Heart left ventricle (tissue), 16 donors: Measurements from ENCODE around the gene SAP30BP. TPM values are rescaled to one million over a fixed set of nuclear protein-coding genes. Genes with fewer than 3 reads are reported as not detected.

Experiments used
- ATAC-seq, 4 donors: fragments of 200-7000 bp; cut with Tn5 transposase; one replicate each; pipeline ENCODE4 v1.9.1; 2020 to 2022; ENCODE audit warnings: moderate library complexity in 4 of 4, mild to moderate bottlenecking in 3 of 4, moderate number of reproducible peaks in 1 of 4
- DNase-seq, 5 donors: peaks; one replicate each; pipeline ENCODE4 v3.0.0-alpha.2; 2020
- H3K27ac ChIP-seq, 12 donors: fragments of 200-600 bp; sonication (generic) in 4 of 12; one replicate each; pipeline versions ENCODE4 v1.5.0 to v1.8.0; 2016 to 2022; ENCODE audit warnings: mild to moderate bottlenecking in 2 of 12
- H3K27me3 ChIP-seq, 9 donors: fragments of 200-600 bp; sonication (generic) in 2 of 9; one replicate each; pipeline versions ENCODE4 v1.5.1 to v1.8.0; 2016 to 2022; ENCODE audit warnings: mild to moderate bottlenecking in 3 of 9
- H3K36me3 ChIP-seq, 9 donors: fragments of 200-600 bp; sonication (generic) in 2 of 9; one replicate each; pipeline versions ENCODE4 v1.5.0 to v1.8.0; 2018 to 2022; ENCODE audit warnings: mild to moderate bottlenecking in 2 of 9
- H3K4me1 ChIP-seq, 12 donors: fragments of 200-600 bp; sonication (generic) in 4 of 12; one replicate each; pipeline versions ENCODE4 v1.5.0 to v1.8.0; 2016 to 2022; ENCODE audit warnings: mild to moderate bottlenecking in 3 of 12
- H3K4me3 ChIP-seq, 12 donors: fragments of 200-600 bp; sonication (generic) in 4 of 12; one replicate each; pipeline versions ENCODE4 v1.5.0 to v1.8.0; 2017 to 2022; ENCODE audit warnings: mild to moderate bottlenecking in 9 of 12, moderate library complexity in 4 of 12
- H3K9me3 ChIP-seq, 12 donors: fragments of 200-600 bp; sonication (generic) in 4 of 12; one replicate each; pipeline versions ENCODE4 v1.5.0 to v1.8.0; 2016 to 2022; ENCODE audit warnings: mild to moderate bottlenecking in 1 of 12
- POLR2A ChIP-seq, 2 donors: fragments of 450-650 bp; IDR thresholded peaks; one replicate each; pipeline ENCODE4 v1.6.1; 2017; ENCODE audit warnings: antibody characterized with exemption in 2 of 2, mild to moderate bottlenecking in 2 of 2, moderate library complexity in 2 of 2
- whole genome bisulfite sequencing, 4 donors: extraction: QIAGEN DNeasy Blood & Tissue Kit in 2 of 4; methylation state at CpG; one replicate each; pipeline versions ENCODE4 v1.1.5 to v1.1.7; 2013 to 2018; 5-methylcytosine and 5-hydroxymethylcytosine counted together
- intact Hi-C, 10 donors: fragments of 100-400 bp; cut with DNase I; formaldehyde crosslinking; loops; one replicate each; pipeline versions ENCODE4 v1.11.1 to v1.14.2; 2022
- polyA plus RNA-seq, 2 donors: library from polyadenylated mRNA; stranded (reverse); fragments of 200-250 nt; gene quantifications; one replicate each; pipeline ENCODE4 v1.2.3, GENCODE V29; 2013
- total RNA-seq, 9 donors: library from RNA; depleted of rRNA in 2 of 9; stranded (reverse); fragments of >200 nt in 2 of 9; fragmentation: NEBNext Ultra II Directional in 3 of 9; extraction: Animal tissue kit (Norgen Biotek cat#: 25700) in 3 of 9; gene quantifications; one replicate each; pipeline versions ENCODE4 v1.1.0 to v1.2.4, GENCODE V29; 2016 to 2023
- TF ChIP-seq, protein P1 (sequence below), 12 donors: fragments of 200-600 bp; sonication (generic) in 4 of 12; IDR thresholded peaks; one replicate each; pipeline versions ENCODE4 v1.5.0 to v1.8.0; 2018 to 2022; ENCODE audit warnings: antibody characterized with exemption in 12 of 12, mild to moderate bottlenecking in 5 of 12
- donor health status: ischemic (EF 13 %, LVEDD 7.1; RV severe dilation, severe dysfunction).
- donor health status: healthy with polysubstance abuse.
- donor health status: DM: no; HTN: yes; CAD: no.
- donor health status: DM: no; HTN: no; CAD: no.
- donor health status: ischemic (EF 25% LVEDD 6.9; RV normal size, moderate dysfunction).
- donor health status: ischemic (EF 25% LVEDD 5.7; RV mildly dilated, moderate dysfunction).
- donor health status: healthy.
- donor health status: DM: yes; HTN: yes; CAD: no.
- donor health status: ischemic (EF 35%, LVEDD 5.7; RV mildly dilated, moderate dysfunction).
- donor health status: nonischemic (EF 11% LVEDD 7.7; RV severe dilation, severe dysfunction).
- donor health status: DM: yes; HTN: yes; CAD: no.
- donor health status: PGD.
- donor health status: ischemic (EF 29% LVEDD 5.4; RV normal size, mild dysfunction).
- donor health status: nonischemic (EF 23%, LVEDD 6.1; RV moderate dilation, normal function).

The SAP30BP gene
- total and polyA plus RNA-seq, 11 donors: 40.9 to 121 (median 54.6) TPM

DNA sequence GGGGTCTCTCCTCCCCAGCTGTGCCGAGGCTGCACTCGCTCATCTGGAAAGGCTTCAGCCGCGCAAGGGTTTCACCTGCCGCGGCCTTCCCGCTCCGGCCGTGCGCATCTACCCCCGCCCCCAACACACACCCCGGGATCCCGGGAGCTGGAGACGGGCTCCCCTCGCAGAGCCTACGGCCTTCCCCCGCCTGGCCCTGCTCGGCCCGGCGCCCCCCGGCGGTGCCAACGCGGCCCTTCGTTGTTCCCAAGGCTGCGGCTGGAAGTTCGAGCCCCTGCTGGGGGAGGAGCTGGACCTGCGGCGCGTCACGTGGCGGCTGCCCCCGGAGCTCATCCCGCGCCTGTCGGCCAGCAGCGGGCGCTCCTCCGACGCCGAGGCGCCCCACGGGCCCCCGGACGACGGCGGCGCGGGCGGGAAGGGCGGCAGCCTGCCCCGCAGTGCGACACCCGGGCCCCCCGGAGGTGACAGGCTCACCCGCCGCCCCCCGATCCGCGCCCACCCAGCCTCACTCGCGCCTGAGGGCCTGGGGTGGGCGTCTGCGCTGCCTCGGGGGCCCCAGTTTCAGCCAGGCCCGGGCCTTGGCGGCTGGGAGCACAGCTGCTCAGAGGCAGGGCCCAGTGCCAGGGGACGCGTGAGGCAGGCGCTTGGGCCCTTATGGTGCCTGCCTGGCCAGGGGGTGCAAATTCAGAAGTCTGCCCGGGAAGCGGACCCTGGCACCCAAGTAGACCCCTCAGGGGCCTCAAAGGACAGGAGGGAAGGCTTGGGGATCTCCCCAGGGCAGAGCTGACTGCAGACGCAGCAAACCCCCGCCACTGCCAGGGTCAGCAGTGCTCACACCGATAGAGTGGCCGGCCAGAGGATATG is 86.6 kb downstream of the SAP30BP start:
- peak; percentile 69 to 90 (median 80) for DNase-seq
- H3K4me3 ChIP-seq: peak overlapping the region; percentile 7 to 61 (median 48)
- peak in 1 of 2 donors; percentile 37 for TF ChIP-seq POLR2A (IDR thresholded peaks at IDR 0.05)
- TF ChIP-seq, protein P1, sequence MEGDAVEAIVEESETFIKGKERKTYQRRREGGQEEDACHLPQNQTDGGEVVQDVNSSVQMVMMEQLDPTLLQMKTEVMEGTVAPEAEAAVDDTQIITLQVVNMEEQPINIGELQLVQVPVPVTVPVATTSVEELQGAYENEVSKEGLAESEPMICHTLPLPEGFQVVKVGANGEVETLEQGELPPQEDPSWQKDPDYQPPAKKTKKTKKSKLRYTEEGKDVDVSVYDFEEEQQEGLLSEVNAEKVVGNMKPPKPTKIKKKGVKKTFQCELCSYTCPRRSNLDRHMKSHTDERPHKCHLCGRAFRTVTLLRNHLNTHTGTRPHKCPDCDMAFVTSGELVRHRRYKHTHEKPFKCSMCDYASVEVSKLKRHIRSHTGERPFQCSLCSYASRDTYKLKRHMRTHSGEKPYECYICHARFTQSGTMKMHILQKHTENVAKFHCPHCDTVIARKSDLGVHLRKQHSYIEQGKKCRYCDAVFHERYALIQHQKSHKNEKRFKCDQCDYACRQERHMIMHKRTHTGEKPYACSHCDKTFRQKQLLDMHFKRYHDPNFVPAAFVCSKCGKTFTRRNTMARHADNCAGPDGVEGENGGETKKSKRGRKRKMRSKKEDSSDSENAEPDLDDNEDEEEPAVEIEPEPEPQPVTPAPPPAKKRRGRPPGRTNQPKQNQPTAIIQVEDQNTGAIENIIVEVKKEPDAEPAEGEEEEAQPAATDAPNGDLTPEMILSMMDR (IDR thresholded peaks at IDR 0.05): peak; percentile 39 to 82 (median 64)
- no peaks in the 10 kb centered on the region for H3K9me3 ChIP-seq
- intact Hi-C loops: loop anchor here in 2 of 10 donors (10.0 kb wide), 1 partner anchor 329 kb away; no protein-coding TSS in a partner anchor
- no peaks in the 10 kb centered on the region for H3K27me3 ChIP-seq
- peak overlapping the region in 7 of 12 donors; percentile 35 to 72 (median 49) for H3K27ac ChIP-seq
- ATAC-seq: peak in 3 of 4 donors; percentile 50 to 76 (median 57)
- peaks cover 0 to 30% (median 7%) of the 10 kb centered on the region in 9 donors for H3K36me3 ChIP-seq
- peaks cover 0 to 34% (median 15%) of the 10 kb centered on the region in 12 donors for H3K4me1 ChIP-seq
- WGBS, 4 donors: 7 to 53% (median 20%) methylated on average over 5 to 76 of the region's 76 CpGs

DNA sequence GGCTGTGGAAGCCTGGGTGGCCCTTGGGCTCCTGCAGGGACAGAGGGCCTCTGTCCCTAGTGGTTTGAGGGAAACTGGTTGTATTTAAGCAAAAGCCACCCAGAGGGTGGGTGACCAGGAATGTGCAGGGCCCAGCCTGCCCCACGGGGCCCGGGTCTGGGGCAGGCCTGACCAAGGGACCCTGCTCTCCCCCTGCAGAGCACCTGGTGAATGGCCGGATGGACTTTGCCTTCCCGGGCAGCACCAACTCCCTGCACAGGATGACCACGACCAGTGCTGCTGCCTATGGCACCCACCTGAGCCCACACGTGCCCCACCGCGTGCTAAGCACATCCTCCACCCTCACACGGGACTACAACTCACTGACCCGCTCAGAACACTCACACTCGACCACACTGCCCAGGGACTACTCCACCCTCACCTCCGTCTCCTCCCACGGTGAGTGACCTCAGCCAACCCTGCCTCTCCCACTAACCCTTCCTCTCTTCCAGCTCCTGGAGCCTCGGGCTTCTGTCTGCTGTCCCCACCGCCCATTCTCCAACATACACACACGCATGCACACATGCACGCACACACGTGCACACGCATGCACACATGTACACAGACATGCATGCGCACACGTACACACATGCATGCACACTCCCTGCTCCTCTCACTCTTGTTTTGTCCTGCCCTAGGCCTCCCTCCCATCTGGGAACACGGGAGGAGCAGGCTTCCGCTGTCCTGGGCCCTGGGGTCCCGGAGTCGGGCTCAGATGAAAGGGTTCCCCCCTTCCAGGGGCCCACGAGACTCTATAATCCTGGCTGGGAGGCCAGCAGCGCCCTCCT is 87.5 kb downstream of the SAP30BP start:
- 68 to 79% (median 75%) methylated on average over 25 to 27 of the region's 27 CpGs for WGBS, 4 donors
- Histone ChIP-seq H3K4me3 (peak overlapping the region in 7 of 12 donors; percentile 37 to 58 (median 47)), H3K4me1 (peaks cover 0 to 32% (median 13%) of the 10 kb centered on the region in 12 donors), H3K27me3 (no peaks in the 10 kb centered on the region), H3K36me3 (peaks cover 0 to 32% (median 7%) of the 10 kb centered on the region in 9 donors), H3K9me3 (no peaks in the 10 kb centered on the region), H3K27ac (peak overlapping the region in 5 of 12 donors; percentile 35 to 72 (median 53))
- TF ChIP-seq POLR2A (IDR thresholded peaks at IDR 0.05): no peak
- TF ChIP-seq, protein P1 (IDR thresholded peaks at IDR 0.05): no peak
- intact Hi-C loops: loop anchor here in 2 of 10 donors (10.0 kb wide), 1 partner anchor 330 kb away; no protein-coding TSS in a partner anchor
- DNase-seq (no peak), ATAC-seq (peak in 1 of 4 donors; percentile 1)

DNA sequence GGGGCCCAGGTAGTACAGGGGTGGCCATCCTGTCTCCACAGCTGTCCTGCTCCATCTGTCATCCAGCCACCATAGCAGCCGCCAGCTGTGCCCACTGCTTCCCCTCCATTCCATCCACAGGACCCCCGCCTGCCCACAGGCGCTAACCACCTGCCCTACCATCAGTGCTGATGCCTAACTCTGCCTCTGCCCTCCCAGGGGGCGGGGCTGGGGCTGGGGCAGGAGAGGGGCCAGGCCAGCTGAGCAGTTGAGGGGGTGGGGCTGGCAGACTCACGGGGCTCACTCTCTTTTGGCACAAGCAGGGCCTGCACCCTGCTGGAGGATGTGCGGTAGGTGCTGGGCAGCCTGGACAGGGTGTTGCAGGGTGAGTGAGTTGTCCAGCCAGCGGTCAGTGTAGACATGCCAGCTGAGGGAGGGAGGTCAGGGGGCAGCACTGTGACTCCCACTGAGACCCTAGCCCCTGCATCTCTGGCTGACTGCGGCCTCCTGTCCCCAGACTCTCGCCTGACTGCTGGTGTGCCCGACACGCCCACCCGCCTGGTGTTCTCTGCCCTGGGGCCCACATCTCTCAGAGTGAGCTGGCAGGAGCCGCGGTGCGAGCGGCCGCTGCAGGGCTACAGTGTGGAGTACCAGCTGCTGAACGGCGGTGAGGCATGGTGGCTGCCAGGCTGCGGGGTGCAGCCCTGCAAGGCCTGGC is 88.2 kb downstream of the SAP30BP start:
- H3K4me3 ChIP-seq: no peak overlapping the region
- TF ChIP-seq, protein P1 (IDR thresholded peaks at IDR 0.05): no peak
- TF ChIP-seq POLR2A (IDR thresholded peaks at IDR 0.05): no peak
- ATAC-seq (no peak), DNase-seq (peak in 1 of 5 donors; percentile 54)
- WGBS, 4 donors: 88% methylated on average over 17 to 20 of the region's 20 CpGs
- no peaks in the 10 kb centered on the region for H3K27me3 ChIP-seq
- intact Hi-C loops: loop anchor here in 2 of 10 donors (10.0 kb wide), 1 partner anchor 331 kb away; no protein-coding TSS in a partner anchor
- no peaks in the 10 kb centered on the region for H3K9me3 ChIP-seq
- no peak overlapping the region for H3K27ac ChIP-seq
- H3K4me1 ChIP-seq: peaks cover 0 to 27% (median 10%) of the 10 kb centered on the region in 12 donors
- peaks cover 0 to 29% (median 7%) of the 10 kb centered on the region in 9 donors for H3K36me3 ChIP-seq
